HG03135 (cell line): ENCODE measurements around the gene PCSK5.

Experiments used
- ATAC-seq: cut with Tn5 transposase; IDR thresholded peaks from one replicate; pipeline ENCODE4 v1.9.1; 2021; ENCODE audit warnings: mild to moderate bottlenecking, moderate library complexity; ENCODE audit not compliant: unreplicated experiment

The PCSK5 gene

DNA sequence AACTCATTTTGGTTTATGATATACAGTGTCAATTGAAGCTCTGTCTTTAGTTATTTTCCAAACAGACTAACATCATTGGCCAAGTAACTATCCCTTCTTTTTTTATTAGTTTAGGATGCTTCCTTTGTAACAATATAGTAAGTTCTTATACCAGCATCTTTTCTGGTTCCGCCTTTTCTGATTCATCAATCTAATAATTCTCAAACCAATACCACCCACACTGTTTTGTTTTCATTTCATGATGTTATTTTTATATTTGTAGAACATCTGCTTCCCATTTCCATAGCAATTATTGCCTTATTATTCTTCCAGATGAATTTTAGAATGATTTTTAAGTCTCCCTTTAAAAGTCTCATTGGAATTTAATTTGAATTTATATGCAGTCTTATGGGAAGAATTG lies 285.7 kb downstream of the PCSK5 start:
- ATAC-seq: no peak

- no peak for ATAC-seq
Measured at GRCh38 chr9:76177931-76178330, 287.5 kb downstream of the PCSK5 start.

- ATAC-seq: no peak
Measured at GRCh38 chr9:76180541-76180940, 290.1 kb downstream of the PCSK5 start.

DNA sequence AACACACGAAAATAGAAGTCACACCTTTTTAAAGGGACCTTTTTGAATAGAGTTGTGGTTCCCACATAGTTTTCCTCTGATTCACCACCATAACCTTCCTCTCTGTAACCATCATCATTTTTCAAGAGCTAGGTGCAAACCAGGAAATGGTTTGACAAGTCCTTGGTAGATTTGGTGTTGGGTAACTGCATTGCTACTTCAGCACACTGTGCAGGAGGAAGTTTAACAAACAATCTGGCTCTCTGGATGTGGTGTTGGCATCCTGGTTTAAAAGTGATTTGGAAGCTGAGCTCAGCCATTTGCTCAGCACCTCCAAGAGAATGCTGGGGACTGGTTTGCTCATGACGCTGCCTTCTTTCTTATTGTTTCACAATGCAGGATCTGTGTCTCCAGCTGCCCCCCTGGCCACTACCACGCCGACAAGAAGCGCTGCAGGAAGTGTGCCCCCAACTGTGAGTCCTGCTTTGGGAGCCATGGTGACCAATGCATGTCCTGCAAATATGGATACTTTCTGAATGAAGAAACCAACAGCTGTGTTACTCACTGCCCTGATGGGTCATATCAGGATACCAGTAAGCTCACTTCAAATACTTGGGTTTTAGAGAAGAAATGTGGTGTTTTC lies 290.7 kb downstream of the PCSK5 start:
- ATAC-seq: no peak

DNA sequence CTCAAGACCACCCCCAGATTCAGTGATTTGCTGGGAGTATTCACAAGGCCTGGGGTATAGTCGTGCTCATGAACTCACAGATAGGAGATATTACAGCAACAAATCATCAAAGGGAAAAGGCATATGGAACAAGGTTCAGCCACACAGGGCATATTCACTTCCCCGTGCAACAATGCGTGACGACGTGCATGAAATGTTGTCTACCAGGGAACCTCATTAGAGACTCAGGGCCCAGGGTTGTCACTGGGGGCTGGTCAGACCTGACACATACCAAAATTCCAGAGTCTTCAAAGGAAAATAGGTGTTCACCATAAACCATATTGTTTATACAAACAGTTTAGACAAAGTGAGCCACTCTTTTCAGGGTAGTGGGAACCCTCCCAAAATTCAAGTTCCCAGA lies 291.3 kb downstream of the PCSK5 start:
- no peak for ATAC-seq

DNA sequence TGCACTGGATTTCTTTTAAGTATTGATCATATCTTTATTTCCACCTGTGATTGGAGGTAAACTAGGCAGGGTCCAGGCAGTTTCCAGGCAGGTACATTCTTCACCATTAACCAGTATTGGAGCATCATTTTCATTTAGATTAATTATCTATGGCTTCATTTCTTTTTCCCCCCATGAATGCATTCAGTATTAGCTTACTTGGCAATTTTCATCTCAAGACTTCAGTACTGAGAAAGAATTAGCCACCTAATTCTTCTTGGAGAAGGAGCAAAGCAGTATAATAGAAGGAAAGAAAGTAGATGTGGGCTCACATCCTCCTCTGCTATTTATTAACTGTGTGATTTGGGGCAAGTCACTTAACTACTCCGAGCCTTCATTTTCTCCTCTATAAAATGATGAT lies 295.0 kb downstream of the PCSK5 start:
- ATAC-seq: no peak

DNA sequence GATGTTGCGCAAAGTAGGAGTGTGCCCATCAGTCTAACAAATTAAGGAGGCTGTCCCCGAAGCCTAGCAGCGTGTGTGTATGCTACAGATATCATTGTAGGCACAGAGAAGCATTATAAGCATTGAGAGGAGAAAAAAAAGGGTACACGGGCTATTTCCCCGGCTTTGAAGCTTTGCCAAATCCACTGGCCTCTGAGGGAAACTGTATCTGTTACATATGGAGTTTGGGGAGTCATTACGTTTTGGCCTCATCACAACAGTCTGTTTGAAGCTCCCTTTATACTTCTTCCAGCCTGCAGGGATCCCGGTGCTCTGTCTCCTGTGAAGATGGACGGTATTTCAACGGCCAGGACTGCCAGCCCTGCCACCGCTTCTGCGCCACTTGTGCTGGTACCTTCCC lies 297.8 kb downstream of the PCSK5 start:
- no peak for ATAC-seq

GRCh38 chr9:76188905-76189304 lies 298.4 kb downstream of the PCSK5 start:
- ATAC-seq: no peak

DNA sequence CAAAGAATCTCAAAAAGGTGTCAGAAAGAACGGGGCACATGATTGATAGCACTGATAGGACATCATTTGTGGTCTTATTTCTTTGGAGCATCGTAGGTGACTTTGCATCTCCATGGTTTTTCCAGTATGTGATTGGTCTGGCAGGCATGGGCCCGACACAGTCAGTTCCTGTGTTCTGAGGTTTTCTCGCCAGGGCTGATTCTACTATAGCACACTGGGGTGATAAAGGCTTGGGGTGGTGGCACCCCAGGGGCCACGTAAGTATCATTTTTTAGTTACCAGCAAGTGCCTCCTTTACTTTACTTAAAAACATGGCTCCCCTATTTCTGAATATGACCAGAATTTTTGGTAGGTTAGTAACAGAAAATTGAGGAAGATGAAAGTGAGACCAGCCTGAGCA lies 301.0 kb downstream of the PCSK5 start:
- ATAC-seq: no peak

- no peak for ATAC-seq
Measured at GRCh38 chr9:76192013-76192412, 301.5 kb downstream of the PCSK5 start.

DNA sequence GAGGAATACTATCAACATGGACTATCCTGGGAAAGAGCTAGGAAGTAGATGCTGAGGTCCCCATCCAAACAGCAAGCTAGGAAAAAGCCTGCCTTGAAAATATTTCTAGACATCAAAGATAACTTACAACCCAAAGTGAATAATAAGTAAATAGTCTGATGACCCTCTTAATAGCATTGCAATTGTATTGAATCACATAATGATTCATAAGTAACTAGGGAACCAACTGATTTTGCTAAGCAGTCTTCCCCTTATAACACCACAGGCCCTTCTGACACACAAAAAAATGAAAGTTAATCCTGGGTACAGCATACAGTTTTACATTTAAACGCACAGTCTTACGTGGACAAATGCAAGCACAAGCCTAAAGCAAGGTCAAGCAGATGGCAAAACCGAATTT lies 304.4 kb downstream of the PCSK5 start:
- ATAC-seq: no peak

DNA sequence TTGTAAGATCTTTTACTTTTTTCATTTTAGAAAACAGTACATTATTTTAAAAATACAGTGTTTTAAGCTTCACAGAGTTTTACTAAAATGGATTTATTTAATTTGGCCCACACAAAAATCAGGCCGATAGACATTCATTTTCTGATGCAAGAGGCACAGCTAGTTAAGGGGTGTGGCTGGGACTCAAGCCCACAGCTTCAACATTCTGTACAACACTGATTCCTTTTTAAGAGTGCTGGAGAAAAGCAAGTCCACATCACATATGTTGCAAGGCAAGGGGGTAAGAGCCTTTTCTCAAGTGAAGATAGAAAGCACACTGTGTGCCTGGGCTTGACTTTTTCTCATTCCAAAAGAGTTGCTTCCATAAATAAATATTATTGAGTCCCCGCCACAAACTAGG lies 307.9 kb downstream of the PCSK5 start:
- no peak for ATAC-seq

- ATAC-seq: no peak
Measured at GRCh38 chr9:76200315-76200714, 309.8 kb downstream of the PCSK5 start.

DNA sequence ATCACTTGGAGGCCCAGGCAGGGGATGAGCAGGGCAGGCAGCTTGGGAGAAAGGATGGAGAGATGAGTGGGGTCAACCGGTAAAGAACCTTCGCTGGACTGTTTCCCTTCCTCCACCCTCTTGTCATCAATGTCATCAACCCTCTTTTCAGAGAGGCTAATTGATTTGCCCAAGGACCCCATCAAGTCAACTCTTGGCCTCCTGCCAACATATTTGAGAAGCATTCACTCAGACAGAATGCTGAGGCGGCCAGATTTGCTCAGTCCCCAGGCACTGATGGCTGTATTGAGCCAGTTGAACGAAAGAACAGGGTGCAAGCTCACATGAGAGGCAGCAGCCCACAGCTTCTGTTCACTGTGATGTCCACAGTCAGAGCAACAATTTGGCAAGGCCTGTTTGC lies 310.3 kb downstream of the PCSK5 start:
- ATAC-seq: no peak

DNA sequence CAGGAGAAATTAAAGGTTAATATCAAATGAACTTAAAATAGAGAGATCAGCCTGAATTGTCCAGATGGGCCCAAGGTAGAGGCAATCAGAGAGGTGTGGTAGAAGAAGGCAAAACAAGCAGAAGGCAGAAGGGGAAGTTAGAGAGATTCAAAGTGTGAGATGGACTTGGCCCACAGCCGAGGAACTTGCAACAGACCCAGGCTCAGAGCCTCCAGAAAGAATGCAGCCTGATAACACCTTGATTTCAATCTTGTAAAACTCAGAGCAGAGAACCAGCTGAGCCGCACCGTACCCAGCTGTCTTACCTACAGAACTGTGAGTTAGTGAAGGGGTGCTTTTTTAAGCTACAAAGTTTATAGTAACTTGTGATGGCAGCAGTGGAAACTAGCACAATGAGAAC lies 312.9 kb downstream of the PCSK5 start:
- ATAC-seq: no peak

- no peak for ATAC-seq
Measured at GRCh38 chr9:76206821-76207220, 316.3 kb downstream of the PCSK5 start.

- no peak for ATAC-seq
Measured at GRCh38 chr9:76213751-76214150, 323.3 kb downstream of the PCSK5 start.

GRCh38 chr9:76215066-76215465 lies 324.6 kb downstream of the PCSK5 start:
- ATAC-seq: no peak

DNA sequence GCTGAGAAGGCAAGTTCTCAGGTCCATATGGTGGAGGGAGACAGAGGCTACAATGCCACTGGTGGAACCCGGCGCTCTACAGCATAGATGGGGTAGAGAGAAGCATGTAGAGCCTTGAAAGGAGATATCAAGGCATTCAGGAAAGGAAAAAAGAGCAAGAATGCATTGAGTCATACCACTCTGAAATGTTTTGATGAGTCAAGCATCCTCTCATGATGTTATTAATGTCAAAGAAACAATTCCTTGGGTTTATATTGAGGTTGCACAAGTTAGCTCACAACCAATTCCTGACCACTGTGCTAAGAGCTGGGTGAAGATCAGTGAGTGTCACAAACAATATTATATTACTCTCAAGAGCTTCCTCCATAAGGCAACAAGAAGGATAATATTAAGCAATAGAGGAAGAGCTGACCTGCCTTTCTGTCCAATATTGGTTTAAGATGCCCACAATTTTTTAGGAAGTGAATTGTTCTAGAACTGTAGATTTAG lies 325.7 kb downstream of the PCSK5 start:
- no peak for ATAC-seq

- no peak for ATAC-seq
Measured at GRCh38 chr9:76218117-76218885, 327.8 kb downstream of the PCSK5 start.

DNA sequence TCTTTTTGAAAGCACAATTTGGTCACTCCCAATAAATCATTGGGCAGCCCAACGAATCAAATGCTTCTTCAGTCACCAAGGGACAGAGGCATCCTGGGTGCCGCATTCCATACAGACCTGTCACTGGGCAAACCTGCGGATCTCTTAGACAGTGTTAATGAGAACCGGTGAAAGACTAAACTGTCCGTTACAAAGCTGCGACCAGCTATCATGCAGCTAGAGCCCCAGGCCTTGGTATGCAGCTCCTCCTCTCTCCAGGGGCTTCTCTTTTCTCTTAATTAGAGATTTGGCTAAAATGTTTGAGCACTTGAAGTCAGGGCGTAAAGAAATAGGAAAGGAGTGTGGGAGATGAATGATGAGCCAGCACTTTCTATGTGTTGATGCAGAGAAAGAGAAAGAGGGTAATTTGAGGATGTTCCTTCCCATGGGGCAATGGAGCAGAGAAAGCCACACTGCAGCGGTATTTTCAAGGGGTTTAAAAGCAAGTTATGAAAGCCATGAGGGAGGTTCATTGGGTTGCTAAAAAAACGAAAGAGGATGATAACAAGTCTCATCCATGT lies 328.5 kb downstream of the PCSK5 start:
- no peak for ATAC-seq

DNA sequence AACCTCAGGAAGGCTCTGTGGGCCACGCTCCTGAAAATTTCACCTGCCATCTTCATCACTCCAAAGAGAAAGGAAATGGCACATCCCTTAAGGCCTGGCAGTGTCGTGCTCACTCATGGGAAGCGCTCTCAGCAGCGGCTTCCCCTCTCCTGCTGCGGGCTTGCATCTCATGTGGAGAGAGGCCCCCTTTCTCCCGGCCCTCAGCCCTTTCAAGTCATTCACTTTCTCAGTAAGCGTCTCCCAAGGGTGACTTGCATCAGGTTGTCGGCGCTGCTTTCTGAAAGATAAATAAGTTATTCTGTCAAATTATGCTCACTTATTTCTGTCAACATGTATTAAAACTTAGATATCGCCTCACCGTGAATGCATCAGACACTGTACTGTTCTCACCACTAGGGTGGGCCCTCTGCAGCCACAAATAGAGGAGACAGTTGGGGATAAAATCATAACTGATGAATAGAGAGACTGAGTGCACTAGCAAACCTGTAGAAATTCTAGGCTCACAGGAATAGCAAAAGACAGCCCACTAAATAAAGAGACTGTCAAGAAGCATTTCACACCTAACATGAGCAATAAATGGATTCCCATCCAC lies 329.2 kb downstream of the PCSK5 start:
- no peak for ATAC-seq
